Left ventricle myocardium inferior (tissue), 1 donor: ENCODE measurements around the gene SRRM1. TPM values are rescaled to one million over a fixed set of nuclear protein-coding genes. Genes with fewer than 3 reads are reported as not detected.
A peak's percentile ranks its signal among the peaks of the same experiment; 100 is the strongest.

Source experiments
- DNase-seq: peaks from one replicate; pipeline ENCODE4 v3.0.0-alpha.2; 2020
- H3K27ac ChIP-seq: fragments of 200-600 bp; replicated peaks from 2 replicates; pipeline ENCODE4 v1.8.0; 2021
- H3K27me3 ChIP-seq: fragments of 200-600 bp; 2 replicates; pipeline ENCODE4 v1.8.0; 2021; ENCODE audit warnings: low read depth
- H3K36me3 ChIP-seq: fragments of 200-600 bp; 2 replicates; pipeline ENCODE4 v1.8.0; 2021
- H3K4me1 ChIP-seq: fragments of 200-600 bp; 2 replicates; pipeline ENCODE4 v1.8.0; 2021
- H3K4me3 ChIP-seq: fragments of 200-600 bp; 2 replicates; pipeline ENCODE4 v1.8.0; 2021; ENCODE audit warnings: mild to moderate bottlenecking, moderate library complexity
- H3K9me3 ChIP-seq: fragments of 200-600 bp; replicated peaks from 2 replicates; pipeline ENCODE4 v1.8.0; 2021
- CTCF ChIP-seq: fragments of 200-600 bp; IDR thresholded peaks from 2 replicates; pipeline ENCODE4 v1.8.0; 2021; ENCODE audit warnings: antibody characterized with exemption, mild to moderate bottlenecking, borderline replicate concordance
- intact Hi-C: fragments of 100-400 bp; cut with micrococcal nuclease; formaldehyde crosslinking; loops from one replicate; pipeline ENCODE4 v1.11.0; 2022
- total RNA-seq: library from RNA; stranded (reverse); fragmentation: NEBNext Ultra II Directional; extraction: Animal tissue kit (Norgen Biotek cat#: 25700); gene quantifications from one replicate; pipeline ENCODE4 v1.2.1, GENCODE V29; 2021
- donor health status: DM: no; HTN: yes; CAD: no; lungs with severe emphysema.

SRRM1 gene
- total RNA-seq, 1 donor from 2014 or later = 60.8 TPM

- no peak for DNase-seq
Measured at GRCh38 chr1:24643363-24644099, 429 bp downstream of the SRRM1 start.

GRCh38 chr1:24644100-24644384, 940 bp downstream of the SRRM1 start:
- H3K4me3 ChIP-seq = peak overlapping the region; percentile 96
- H3K27ac ChIP-seq = peak overlapping the region; percentile 92
- DNase-seq = no peak
- no peak for TF ChIP-seq CTCF
- no peaks in the 10 kb centered on the region for H3K9me3 ChIP-seq
- H3K27me3 ChIP-seq = no peaks in the 10 kb centered on the region
- intact Hi-C loops = no loop called here
- H3K36me3 ChIP-seq = peaks cover 33% of the 10 kb centered on the region
- peaks cover 45% of the 10 kb centered on the region for H3K4me1 ChIP-seq

More at GRCh38 chr1:24643363-24644099, 429 bp downstream of the SRRM1 start:
- peak overlapping the region; percentile 96 for H3K4me3 ChIP-seq
- TF ChIP-seq CTCF = no peak
- peak overlapping the region; percentile 92 for H3K27ac ChIP-seq
- no peaks in the 10 kb centered on the region for H3K9me3 ChIP-seq
- H3K4me1 ChIP-seq = peaks cover 45% of the 10 kb centered on the region
- H3K36me3 ChIP-seq = peaks cover 28% of the 10 kb centered on the region
- intact Hi-C loops = no loop called here
- H3K27me3 ChIP-seq = no peaks in the 10 kb centered on the region

GRCh38 chr1:24648919-24649318, 5.8 kb downstream of the SRRM1 start:
- H3K27ac ChIP-seq = no peak overlapping the region
- H3K36me3 ChIP-seq = peaks cover 82% of the 10 kb centered on the region
- intact Hi-C loops = no loop called here

GRCh38 chr1:24652382-24652781, 9.3 kb downstream of the SRRM1 start:
- intact Hi-C loops = loop anchor here (10.0 kb wide), 1 partner anchor 572 kb away; no protein-coding TSS in a partner anchor
- H3K36me3 ChIP-seq = peaks cover 100% of the 10 kb centered on the region
- no peak for TF ChIP-seq CTCF

More at GRCh38 chr1:24648919-24649318, 5.8 kb downstream of the SRRM1 start:
- Histone ChIP-seq H3K27me3 (no peaks in the 10 kb centered on the region), H3K9me3 (no peaks in the 10 kb centered on the region), H3K4me3 (no peak overlapping the region), H3K4me1 (peaks cover 21% of the 10 kb centered on the region)
- DNase-seq = no peak
- TF ChIP-seq CTCF = no peak

GRCh38 chr1:24654010-24654409, 10.9 kb downstream of the SRRM1 start:
- peaks cover 99% of the 10 kb centered on the region for H3K36me3 ChIP-seq
- no peak for DNase-seq
- no peak overlapping the region for H3K27ac ChIP-seq
- H3K27me3 ChIP-seq = no peaks in the 10 kb centered on the region
- no peak for TF ChIP-seq CTCF
- H3K9me3 ChIP-seq = no peaks in the 10 kb centered on the region
- H3K4me1 ChIP-seq = peaks cover 15% of the 10 kb centered on the region
- intact Hi-C loops = loop anchor here (10.0 kb wide), 1 partner anchor 571 kb away; no protein-coding TSS in a partner anchor
- H3K4me3 ChIP-seq = no peak overlapping the region

More at GRCh38 chr1:24652382-24652781, 9.3 kb downstream of the SRRM1 start:
- peaks cover 15% of the 10 kb centered on the region for H3K4me1 ChIP-seq
- H3K4me3 ChIP-seq = no peak overlapping the region
- H3K27ac ChIP-seq = no peak overlapping the region
- DNase-seq = no peak
- H3K27me3 ChIP-seq = no peaks in the 10 kb centered on the region
- no peaks in the 10 kb centered on the region for H3K9me3 ChIP-seq
